B cell (primary cell): Measurements from ENCODE around the gene CTNNA3. TPM values are rescaled to one million over a fixed set of nuclear protein-coding genes. Genes with fewer than 3 reads are reported as not detected.

Source experiments
- ATAC-seq: fragments of 200-7000 bp; cut with Tn5 transposase; one replicate; pipeline ENCODE4 v1.10.0; 2021; ENCODE audit warnings: low read depth, mild to moderate bottlenecking, moderate number of reproducible peaks, moderate library complexity
- CTCF ChIA-PET: fragments of 350-600 bp; sonication (Branson Sonifier 250); formaldehyde crosslinking; loops from one replicate; lab custom pipeline; 2021; ENCODE audit warnings: antibody characterized with exemption, inconsistent platforms; lab: Charles Lee
- POLR2A ChIA-PET: fragments of 350-600 bp; sonication (Branson Sonifier 250); formaldehyde crosslinking; loops from one replicate; lab custom pipeline; 2021; ENCODE audit warnings: antibody characterized with exemption; lab: Charles Lee
- DNase-seq: peaks from one replicate; pipeline ENCODE4 v3.0.0; 2013
- H2AFZ ChIP-seq: 2 replicates; pipeline ENCODE4 v1.6.1; 2012; ENCODE audit warnings: mild to moderate bottlenecking, low read depth, low read length; ENCODE audit not compliant: insufficient read depth, poor library complexity, severe bottlenecking
- H3K27ac ChIP-seq, 2 donors: 1 replicate in 1 of 2; 2 replicates in 1 of 2; pipeline ENCODE4 v1.5.1; 2012 to 2013; ENCODE audit warnings: low read length in 2 of 2, mild to moderate bottlenecking in 2 of 2, moderate library complexity in 1 of 2
- H3K27me3 ChIP-seq, 4 experiments: fragments of 200-600 bp in 1 of 4; sonication (generic) in 1 of 4; replicated peaks in 1 of 4; 1 replicate in 2 of 4; 2 replicates in 2 of 4; pipeline versions ENCODE4 v1.6.1 to v1.7.0; 2013 to 2016; ENCODE audit warnings: low read length in 3 of 4, mild to moderate bottlenecking in 2 of 4, mixed read lengths in 1 of 4, moderate library complexity in 1 of 4; ENCODE audit not compliant: insufficient read depth in 4 of 4, control insufficient read depth in 3 of 4; ENCODE audit errors: control extremely low read depth in 1 of 4
- H3K36me3 ChIP-seq, 2 experiments: replicated peaks in 1 of 2; 1 replicate in 1 of 2; 2 replicates in 1 of 2; pipeline versions ENCODE4 v1.6.1 to v1.7.1; 2013; ENCODE audit warnings: low read length in 1 of 2; ENCODE audit not compliant: insufficient read depth in 2 of 2, control insufficient read depth in 1 of 2; ENCODE audit errors: control extremely low read depth in 1 of 2, extremely low read depth in 1 of 2
- H3K4me1 ChIP-seq, 2 donors: fragments of 200-600 bp in 1 of 2; sonication (generic) in 1 of 2; 1 replicate in 1 of 2; 2 replicates in 1 of 2; pipeline versions ENCODE4 v1.5.1 to v1.6.1; 2013 to 2017; ENCODE audit warnings: low read length in 2 of 2; ENCODE audit not compliant: control insufficient read depth in 2 of 2, insufficient read depth in 2 of 2
- H3K4me2 ChIP-seq: replicated peaks from 2 replicates; pipeline ENCODE3; 2012; ENCODE audit warnings: mild to moderate bottlenecking, low read depth, low read length; ENCODE audit not compliant: poor library complexity, severe bottlenecking
- H3K4me3 ChIP-seq, 5 experiments: fragments of 200-600 bp in 1 of 5; sonication (generic) in 1 of 5; 1 replicate in 3 of 5; 2 replicates in 2 of 5; pipeline versions ENCODE4 v1.5.1 to v1.7.0; 2011 to 2016; ENCODE audit warnings: low read length in 4 of 5, mild to moderate bottlenecking in 4 of 5, low read depth in 2 of 5, control low read depth in 1 of 5, moderate library complexity in 1 of 5; ENCODE audit not compliant: insufficient read depth in 1 of 5; ENCODE audit errors: control extremely low read depth in 1 of 5, extremely low read depth in 1 of 5
- H3K79me2 ChIP-seq: fragments of 200-600 bp; sonication (generic); one replicate; pipeline ENCODE4 v1.6.0; 2016; ENCODE audit warnings: low read length; ENCODE audit not compliant: control insufficient read depth, insufficient read depth
- H3K9ac ChIP-seq: fragments of 200-600 bp; sonication (generic); 2 replicates; pipeline ENCODE4 v1.6.1; 2017; ENCODE audit warnings: mild to moderate bottlenecking, low read length, moderate library complexity
- H3K9me3 ChIP-seq, 3 donors: one replicate each; pipeline versions ENCODE4 v1.6.1 to v1.7.1; 2013; ENCODE audit warnings: low read length in 2 of 3; ENCODE audit not compliant: control insufficient read depth in 2 of 3, insufficient read depth in 1 of 3; ENCODE audit errors: control extremely low read depth in 1 of 3
- H4K20me1 ChIP-seq: 2 replicates; pipeline ENCODE4 v1.6.0; 2012; ENCODE audit warnings: mild to moderate bottlenecking, low read length; ENCODE audit not compliant: insufficient read depth, control insufficient read depth, poor library complexity, severe bottlenecking
- H3K27ac Mint-ChIP-seq: one replicate; pipeline ENCODE4 v1.8.0; 2021; ENCODE audit warnings: mixed read lengths
- H3K27me3 Mint-ChIP-seq: one replicate; pipeline ENCODE4 v1.8.0; 2021; ENCODE audit warnings: mixed read lengths
- H3K4me1 Mint-ChIP-seq: one replicate; pipeline ENCODE4 v1.8.0; 2021; ENCODE audit warnings: mixed read lengths
- H3K4me3 Mint-ChIP-seq: one replicate; pipeline ENCODE4 v1.8.0; 2021; ENCODE audit warnings: mixed read lengths
- H3K9me3 Mint-ChIP-seq: one replicate; pipeline ENCODE4 v1.8.0; 2022; ENCODE audit warnings: mixed read lengths; ENCODE audit not compliant: insufficient read depth
- CTCF ChIP-seq: fragments of 200-600 bp; IDR thresholded peaks from one replicate; pipeline ENCODE4 v1.8.0; 2022; ENCODE audit warnings: antibody characterized with exemption, mild to moderate bottlenecking
- EZH2 ChIP-seq: IDR thresholded peaks from 2 replicates; pipeline ENCODE4 v1.6.1; 2012; ENCODE audit warnings: borderline replicate concordance, low read depth, mild to moderate bottlenecking, moderate library complexity, low read length; ENCODE audit not compliant: insufficient read depth, poor library complexity, severe bottlenecking
- WGBS: methylation state at CpG from one replicate; pipeline ENCODE4 v1.1.5; 2013; ENCODE audit warnings: missing lambda C conversion rate; ENCODE audit not compliant: insufficient coverage; 5-methylcytosine and 5-hydroxymethylcytosine counted together
- intact Hi-C: fragments of 100-400 bp; cut with micrococcal nuclease; formaldehyde crosslinking; loops from one replicate; pipeline ENCODE4 v1.10.0; 2022
- polyA plus RNA-seq: library from polyadenylated mRNA; depleted of rRNA; stranded (reverse); fragments of >200 nt; gene quantifications from 2 replicates; pipeline ENCODE4 v1.2.3, GENCODE V29; 2012
- total RNA-seq, 2 donors: library from RNA; stranded (reverse); fragments of 120-200 nt in 1 of 2; gene quantifications; 1 replicate in 1 of 2; 2 replicates in 1 of 2; pipeline versions ENCODE4 v1.2.3 to v1.2.4, GENCODE V29; 2013 to 2022

CTNNA3 gene
- total and polyA plus RNA-seq, 2 donors (not counting 1 experiment from before 2014, with no cell fraction given), result 0.01 TPM; not detected in 1

- Mint-ChIP-seq H3K4me3 (no peak overlapping the region), H3K27me3 (no peaks in the 10 kb centered on the region), H3K27ac (no peak overlapping the region), H3K4me1 (no peaks in the 10 kb centered on the region), H3K9me3 (no peaks in the 10 kb centered on the region)
- H3K79me2 ChIP-seq, result no peaks in the 10 kb centered on the region
- H3K4me3 ChIP-seq, result no peak overlapping the region
- ATAC-seq (no peak), DNase-seq (no peak)
- intact Hi-C loops, result no loop called here
- no peak for TF ChIP-seq CTCF
- no peak for TF ChIP-seq EZH2
- no peak overlapping the region for H3K4me2 ChIP-seq
- H3K9me3 ChIP-seq, result peaks cover 0 to 1% (median 0%) of the 10 kb centered on the region in 3 donors
- no peak overlapping the region for H3K27ac ChIP-seq
- no peaks in the 10 kb centered on the region for H4K20me1 ChIP-seq
- no peak overlapping the region for H2AFZ ChIP-seq
- H3K36me3 ChIP-seq, result no peaks in the 10 kb centered on the region
- H3K4me1 ChIP-seq, result no peaks in the 10 kb centered on the region
- H3K27me3 ChIP-seq, result no peaks in the 10 kb centered on the region
- no peak overlapping the region for H3K9ac ChIP-seq
- CTCF ChIA-PET, result no interaction called here
- POLR2A ChIA-PET, result no interaction called here
- 60% methylated on average over 1 of the region's 3 CpGs for WGBS
Measured at GRCh38 chr10:66755474-66755873, 940.5 kb downstream of the CTNNA3 start.

- Histone ChIP-seq H2AFZ (no peak overlapping the region), H3K9me3 (peaks cover 0 to 1% (median 0%) of the 10 kb centered on the region in 3 donors), H3K27ac (no peak overlapping the region), H3K4me2 (no peak overlapping the region), H3K36me3 (no peaks in the 10 kb centered on the region), H3K9ac (no peak overlapping the region), H3K4me3 (no peak overlapping the region), H3K79me2 (no peaks in the 10 kb centered on the region), H3K4me1 (no peaks in the 10 kb centered on the region), H4K20me1 (no peaks in the 10 kb centered on the region), H3K27me3 (no peaks in the 10 kb centered on the region)
- H3K4me3 Mint-ChIP-seq, result no peak overlapping the region
- no peaks in the 10 kb centered on the region for H3K9me3 Mint-ChIP-seq
- no peaks in the 10 kb centered on the region for H3K4me1 Mint-ChIP-seq
- no peaks in the 10 kb centered on the region for H3K27me3 Mint-ChIP-seq
- no peak overlapping the region for H3K27ac Mint-ChIP-seq
- no peak for ATAC-seq
- no CpG with 5 or more reads among the region's 1 CpG for WGBS
- no peak for DNase-seq
- intact Hi-C loops, result no loop called here
- POLR2A ChIA-PET, result no interaction called here
- TF ChIP-seq EZH2 (no peak), CTCF (no peak)
- CTCF ChIA-PET, result no interaction called here
Measured at GRCh38 chr10:66752714-66753113, 943.3 kb downstream of the CTNNA3 start.
